ENCODE data around the gene ALKBH2.

GRCh38 chr12:109053382-109054123 lies 39.7 kb downstream of the ALKBH2 start:
- TF ChIP-seq SMC3 (conservative IDR thresholded peaks at IDR 0.05; ENCODE audit: poor library complexity) (no peak), POLR2AphosphoS5 (IDR thresholded peaks at IDR 0.05) (no peak), EP300 (conservative IDR thresholded peaks at IDR 0.05; ENCODE audit: poor library complexity, severe bottlenecking) (no peak), RAD21 (conservative IDR thresholded peaks at IDR 0.05) (no peak)
- TF ChIP-seq, protein P1, sequence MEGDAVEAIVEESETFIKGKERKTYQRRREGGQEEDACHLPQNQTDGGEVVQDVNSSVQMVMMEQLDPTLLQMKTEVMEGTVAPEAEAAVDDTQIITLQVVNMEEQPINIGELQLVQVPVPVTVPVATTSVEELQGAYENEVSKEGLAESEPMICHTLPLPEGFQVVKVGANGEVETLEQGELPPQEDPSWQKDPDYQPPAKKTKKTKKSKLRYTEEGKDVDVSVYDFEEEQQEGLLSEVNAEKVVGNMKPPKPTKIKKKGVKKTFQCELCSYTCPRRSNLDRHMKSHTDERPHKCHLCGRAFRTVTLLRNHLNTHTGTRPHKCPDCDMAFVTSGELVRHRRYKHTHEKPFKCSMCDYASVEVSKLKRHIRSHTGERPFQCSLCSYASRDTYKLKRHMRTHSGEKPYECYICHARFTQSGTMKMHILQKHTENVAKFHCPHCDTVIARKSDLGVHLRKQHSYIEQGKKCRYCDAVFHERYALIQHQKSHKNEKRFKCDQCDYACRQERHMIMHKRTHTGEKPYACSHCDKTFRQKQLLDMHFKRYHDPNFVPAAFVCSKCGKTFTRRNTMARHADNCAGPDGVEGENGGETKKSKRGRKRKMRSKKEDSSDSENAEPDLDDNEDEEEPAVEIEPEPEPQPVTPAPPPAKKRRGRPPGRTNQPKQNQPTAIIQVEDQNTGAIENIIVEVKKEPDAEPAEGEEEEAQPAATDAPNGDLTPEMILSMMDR (IDR thresholded peaks at IDR 0.05; ENCODE audit: poor library complexity, severe bottlenecking): no peak

All from neural cell (in vitro differentiated cells).